Breast epithelium (tissue), 3 donors: ENCODE measurements around the gene ANXA9.

Experiments used
- POLR2A ChIP-seq: fragments of 450-650 bp; IDR thresholded peaks from one replicate; pipeline ENCODE4 v1.6.1; 2016; ENCODE audit warnings: antibody characterized with exemption, mild to moderate bottlenecking, moderate library complexity
- TF ChIP-seq, protein P1 (sequence below), 3 donors: fragments of 450-650 bp; IDR thresholded peaks; one replicate each; pipeline ENCODE4 v1.5.1; 2016 to 2017; ENCODE audit warnings: antibody characterized with exemption in 3 of 3, mild to moderate bottlenecking in 3 of 3, moderate library complexity in 3 of 3

DNA sequence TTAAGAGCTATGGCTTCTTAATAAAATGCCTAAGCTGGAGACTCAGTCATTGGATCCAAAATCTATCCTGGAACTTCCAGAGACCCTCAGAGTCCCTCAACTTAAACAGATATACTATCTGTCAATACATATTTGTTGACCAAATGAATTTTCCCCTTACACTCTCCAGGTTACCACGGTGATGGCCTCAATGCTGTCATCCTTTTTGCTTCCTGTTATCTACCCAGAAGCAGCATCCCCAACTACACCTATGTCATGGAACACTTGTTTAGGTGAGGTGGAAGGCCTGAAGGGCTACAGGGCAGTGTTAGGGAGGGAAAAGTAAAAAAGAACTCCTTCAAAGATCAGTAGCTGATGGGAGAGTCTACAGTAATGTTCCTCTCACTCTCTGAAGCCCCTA is 61.1 kb downstream of the ANXA9 start:
- TF ChIP-seq, protein P1, sequence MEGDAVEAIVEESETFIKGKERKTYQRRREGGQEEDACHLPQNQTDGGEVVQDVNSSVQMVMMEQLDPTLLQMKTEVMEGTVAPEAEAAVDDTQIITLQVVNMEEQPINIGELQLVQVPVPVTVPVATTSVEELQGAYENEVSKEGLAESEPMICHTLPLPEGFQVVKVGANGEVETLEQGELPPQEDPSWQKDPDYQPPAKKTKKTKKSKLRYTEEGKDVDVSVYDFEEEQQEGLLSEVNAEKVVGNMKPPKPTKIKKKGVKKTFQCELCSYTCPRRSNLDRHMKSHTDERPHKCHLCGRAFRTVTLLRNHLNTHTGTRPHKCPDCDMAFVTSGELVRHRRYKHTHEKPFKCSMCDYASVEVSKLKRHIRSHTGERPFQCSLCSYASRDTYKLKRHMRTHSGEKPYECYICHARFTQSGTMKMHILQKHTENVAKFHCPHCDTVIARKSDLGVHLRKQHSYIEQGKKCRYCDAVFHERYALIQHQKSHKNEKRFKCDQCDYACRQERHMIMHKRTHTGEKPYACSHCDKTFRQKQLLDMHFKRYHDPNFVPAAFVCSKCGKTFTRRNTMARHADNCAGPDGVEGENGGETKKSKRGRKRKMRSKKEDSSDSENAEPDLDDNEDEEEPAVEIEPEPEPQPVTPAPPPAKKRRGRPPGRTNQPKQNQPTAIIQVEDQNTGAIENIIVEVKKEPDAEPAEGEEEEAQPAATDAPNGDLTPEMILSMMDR (IDR thresholded peaks at IDR 0.05) = no peak
- TF ChIP-seq POLR2A = no peak
